GM18507 (cell line): ENCODE data around the gene MTG2.

Source experiments
- DNase-seq: peaks from one replicate; pipeline ENCODE4 v3.0.0; 2011; ENCODE audit warnings: low read depth; ENCODE audit not compliant: insufficient read length; ENCODE audit errors: extremely low spot score
- FAIRE-seq: peaks from 2 replicates; lab custom pipeline; 2011; peaks lifted over from hg19 to GRCh38; lab: Jason Lieb, UNC

The MTG2 gene

DNA sequence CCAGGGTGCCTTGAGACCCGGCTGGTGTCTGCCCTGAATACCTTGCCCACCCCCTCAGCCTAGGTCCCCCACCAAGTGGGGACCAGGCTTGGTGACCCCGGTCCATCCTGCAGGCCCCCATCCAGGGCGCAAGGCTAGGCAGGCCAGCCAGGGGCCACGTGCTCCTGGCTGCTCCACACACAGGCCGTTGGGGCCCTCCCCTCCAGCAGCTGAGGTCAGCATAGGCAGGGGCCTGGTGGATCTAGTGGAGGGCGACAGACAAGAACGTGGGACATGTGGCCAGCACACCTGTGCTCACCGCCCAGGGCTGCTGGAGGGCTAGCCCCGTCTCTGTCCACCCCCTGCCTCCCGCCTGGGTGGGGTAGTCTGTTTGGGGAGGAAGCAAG, 44.8 kb downstream of the MTG2 start:
- no peak for FAIRE-seq
- DNase-seq, result no peak

DNA sequence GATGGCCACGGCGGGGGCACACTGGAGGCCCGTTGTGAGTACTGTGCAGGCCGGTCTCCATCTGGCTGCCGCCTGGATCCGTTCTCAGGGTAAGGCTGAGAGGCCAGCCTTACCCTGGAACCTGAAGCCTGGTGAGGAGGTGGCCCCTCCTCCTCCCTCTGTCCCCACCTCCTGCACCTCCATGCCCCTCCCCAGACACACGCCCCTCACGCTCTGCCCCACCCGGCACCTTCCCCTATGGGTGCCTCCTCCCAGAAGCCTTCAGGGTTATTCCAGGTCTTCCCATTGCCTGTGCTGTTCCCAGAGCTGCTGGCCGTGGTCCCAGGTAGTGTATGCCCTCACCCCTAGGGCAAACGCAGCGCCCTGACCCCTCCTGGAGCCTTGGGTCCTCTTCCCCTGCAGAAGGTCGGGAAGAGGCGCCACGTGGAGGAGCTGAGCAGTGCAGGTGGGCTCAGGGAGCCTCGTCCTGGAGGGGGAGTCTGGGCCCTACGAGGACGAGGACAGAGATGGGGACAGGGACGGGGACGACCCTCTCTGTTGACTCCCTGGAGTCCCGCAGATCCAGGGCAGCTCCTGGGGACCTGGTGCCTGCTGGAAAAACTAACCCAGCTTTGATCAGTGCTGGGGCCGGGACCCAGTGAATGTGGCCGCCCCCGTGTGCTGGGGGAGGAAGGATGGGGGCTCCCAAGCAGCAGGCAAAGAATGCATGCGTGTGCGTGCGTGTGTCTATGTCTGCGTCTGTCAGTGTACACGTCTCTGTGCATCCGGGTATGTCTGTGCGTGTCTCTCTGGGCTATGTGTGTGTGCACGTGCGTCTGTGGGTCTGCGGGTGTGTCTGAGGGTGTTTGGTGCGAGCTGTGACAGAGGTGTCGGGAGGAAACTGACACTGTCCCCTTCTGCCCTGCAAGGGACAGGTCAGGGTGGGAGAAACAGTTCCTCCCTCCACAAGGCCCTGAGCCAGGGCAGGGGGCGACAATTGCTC, 45.4 kb downstream of the MTG2 start:
- FAIRE-seq, result no peak
- DNase-seq, result no peak

DNA sequence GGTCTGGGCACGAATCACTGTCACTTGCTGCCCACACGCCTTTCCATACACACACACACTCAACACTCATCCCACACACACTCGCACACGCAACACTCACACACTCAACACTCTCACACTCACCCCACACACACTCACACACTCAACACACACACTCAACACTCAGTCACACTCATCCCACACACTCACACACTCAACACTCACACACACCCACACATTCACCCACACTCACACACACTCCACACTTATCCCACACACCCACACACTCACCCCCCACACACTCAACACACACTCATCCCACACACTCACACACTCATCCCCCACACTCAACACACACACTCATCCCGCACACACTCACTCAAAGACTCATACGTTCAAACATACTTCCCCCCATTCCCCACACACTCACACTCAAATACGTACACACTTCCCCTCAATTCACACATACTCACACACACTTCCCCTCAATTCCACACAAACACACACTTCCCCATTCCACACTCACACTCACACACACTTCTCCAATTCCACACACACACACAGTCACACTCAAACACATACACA, 46.2 kb downstream of the MTG2 start:
- DNase-seq, result no peak
- no peak for FAIRE-seq

DNA sequence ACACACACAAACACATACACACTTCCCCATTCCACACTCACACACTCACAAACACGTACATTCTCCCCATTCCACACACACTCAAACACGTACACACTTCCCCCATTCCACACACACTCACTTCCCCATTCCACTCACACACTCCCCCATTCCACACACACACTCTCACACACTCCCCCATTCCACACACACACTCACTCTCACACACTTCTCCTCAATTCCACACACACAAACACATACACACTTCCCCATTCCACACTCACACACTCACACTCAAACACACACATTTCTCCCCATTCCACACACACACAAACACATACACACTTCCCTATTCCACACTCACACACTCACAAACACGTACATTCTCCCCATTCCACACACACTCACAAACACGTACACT, 46.8 kb downstream of the MTG2 start:
- DNase-seq (no peak), FAIRE-seq (no peak)

DNA sequence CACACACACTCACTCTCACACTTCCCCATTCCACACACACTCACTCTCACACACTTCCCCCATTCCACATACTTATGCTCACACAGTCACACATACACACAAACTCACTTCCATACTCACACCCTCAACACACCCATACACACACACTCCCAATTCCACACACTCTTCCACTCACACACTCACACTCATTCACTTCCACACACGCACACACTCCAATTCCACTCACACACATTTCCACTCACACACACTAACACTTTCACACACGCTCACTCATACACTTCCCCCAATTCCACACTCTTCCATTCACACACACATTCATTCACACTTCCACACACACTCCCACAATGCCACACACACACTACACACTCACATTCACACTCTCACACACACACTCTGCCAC, 47.4 kb downstream of the MTG2 start:
- FAIRE-seq (no peak), DNase-seq (no peak)

DNA sequence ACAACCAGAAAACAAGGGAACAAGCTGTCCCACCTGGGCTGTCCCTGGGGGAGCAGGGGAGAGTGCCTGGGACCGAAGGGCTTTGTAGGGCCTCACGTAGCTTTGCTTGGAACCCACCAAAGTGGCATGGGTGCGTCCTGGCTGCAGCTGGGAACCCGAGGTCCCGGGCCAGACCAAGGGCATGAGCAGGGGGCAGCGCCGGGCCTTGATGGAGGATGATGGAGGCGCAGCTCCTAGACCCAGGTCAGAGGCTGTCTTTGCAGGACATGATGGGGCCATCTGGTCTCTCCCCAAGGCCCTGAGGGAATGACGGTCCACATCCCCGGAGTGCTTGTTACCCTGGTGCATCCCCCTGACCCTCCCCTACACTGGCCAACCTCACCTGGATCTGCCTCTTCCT, 47.9 kb downstream of the MTG2 start:
- FAIRE-seq (no peak), DNase-seq (no peak)

DNA sequence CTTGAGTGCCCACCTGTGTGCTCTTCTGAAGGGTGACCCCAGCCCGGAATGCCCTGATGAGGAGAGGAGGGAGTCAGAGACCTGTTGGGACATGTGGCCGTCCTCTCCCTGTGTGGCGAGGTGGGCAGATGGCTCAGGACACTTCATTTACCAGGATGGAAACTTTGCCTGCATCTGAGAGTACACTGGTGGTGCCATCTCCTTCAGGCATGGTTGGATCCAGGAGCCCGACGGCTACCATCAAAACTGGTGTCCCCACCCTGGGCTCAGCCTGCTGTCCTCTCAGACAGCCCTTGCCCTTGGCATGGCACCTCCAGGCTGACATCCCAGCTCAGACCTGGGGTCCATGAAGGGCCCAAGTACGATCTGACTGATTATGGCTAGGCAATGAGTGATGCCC, 48.5 kb downstream of the MTG2 start:
- DNase-seq, result no peak
- FAIRE-seq, result no peak

DNA sequence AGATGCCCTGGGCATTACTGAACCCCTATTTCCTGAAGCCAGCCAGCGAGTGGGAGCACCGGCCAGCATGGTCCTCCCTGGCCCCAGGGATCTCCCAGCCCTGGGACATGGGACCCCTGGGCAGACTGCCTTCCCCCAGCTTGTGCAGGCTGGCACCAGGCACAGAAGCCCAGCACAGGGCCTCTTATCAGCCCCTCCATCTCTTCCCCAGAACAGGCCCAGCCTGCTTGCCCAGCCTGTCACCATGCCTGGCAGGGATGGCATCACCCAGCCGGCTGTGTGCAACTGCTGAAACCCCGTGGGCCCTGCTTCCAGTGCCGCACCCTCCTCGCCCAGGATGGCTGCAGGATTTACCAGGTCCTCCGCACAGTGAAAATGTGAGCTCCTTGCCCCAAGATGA, 49.4 kb downstream of the MTG2 start:
- FAIRE-seq (no peak), DNase-seq (no peak)

DNA sequence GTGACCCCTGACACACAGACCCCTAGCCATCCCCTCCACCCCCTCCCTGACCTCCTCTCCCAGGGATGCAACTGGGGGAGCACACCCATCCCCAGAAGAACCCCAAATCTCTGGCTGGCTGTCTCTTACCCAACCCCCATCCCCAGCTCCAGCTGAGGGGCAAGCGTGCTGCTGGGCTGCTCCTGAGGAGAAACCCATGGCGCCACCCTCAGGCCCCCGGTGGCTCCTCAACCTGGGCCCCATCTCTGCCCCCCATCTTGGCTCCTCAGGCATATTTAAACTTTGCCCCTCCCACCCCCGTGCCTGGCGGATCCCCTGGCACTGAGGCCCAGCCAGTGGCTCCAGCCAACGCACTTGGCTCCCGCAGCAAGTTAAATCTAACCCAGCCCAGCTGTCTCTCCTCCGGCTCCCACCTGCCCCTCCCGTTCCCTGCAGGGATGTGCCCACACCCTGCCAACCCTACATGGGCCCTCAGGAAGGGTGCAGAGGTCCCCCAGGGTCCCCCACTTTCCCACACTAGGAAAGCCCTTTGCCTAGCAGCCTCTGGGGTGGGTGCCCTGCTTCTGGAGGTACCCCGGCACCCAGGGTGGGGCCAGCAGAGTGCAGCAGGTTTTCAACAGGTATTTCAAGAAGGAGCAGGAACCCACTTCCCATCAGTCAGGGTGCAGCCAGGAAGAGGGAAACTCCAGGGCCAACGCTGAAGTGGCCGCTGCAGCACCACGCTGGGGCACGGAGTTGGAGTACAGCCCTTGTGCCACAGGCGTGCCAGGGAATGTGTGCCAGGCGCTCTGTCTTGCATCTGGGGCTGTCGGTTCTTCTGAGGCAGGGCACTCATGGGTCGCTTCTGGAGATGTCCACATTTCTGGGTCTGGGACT, 50.2 kb downstream of the MTG2 start:
- no peak for DNase-seq

DNA sequence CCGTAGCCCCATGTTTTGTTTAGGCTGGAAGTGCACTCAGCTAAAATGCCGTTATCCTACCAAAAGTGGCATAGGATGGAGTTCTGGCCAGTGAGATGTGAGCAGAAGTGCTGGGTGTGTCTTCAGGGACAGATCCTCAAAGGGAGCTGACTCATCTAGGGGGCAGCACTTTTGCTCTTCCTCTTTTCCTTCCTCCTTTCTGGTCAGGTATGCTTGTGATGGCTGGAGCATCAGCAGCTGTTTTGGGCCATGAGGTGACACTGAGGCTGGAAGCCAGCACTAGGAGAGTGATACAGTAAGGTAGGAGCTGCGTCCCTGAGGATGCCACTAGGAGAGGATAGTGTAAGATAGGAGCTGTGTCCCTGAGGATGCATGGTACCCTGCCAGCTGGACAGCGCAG, 50.9 kb downstream of the MTG2 start:
- DNase-seq, result no peak
- no peak for FAIRE-seq

More for the DNA sequence above, 50.2 kb downstream of the MTG2 start:
- no peak for FAIRE-seq

DNA sequence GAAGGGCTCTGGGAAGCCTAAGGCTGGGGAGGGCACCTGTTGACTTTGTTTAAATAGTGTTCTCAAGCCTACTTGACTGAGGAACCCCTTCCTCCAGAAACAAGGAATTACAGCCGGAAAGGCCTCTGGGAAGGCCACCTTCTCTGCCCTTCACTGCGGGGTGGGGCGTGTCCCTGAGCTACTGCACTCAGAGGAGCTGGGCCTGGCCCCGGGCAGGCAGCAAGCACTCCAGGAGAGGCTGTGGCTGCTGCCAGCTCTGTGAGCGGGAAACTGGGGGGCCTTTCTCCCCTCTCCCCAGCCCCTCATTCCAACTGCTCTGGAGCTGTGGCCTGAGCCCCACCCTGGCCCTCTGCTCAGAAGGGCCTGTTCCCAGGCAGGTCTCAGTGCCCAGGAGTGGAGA, 51.5 kb downstream of the MTG2 start:
- no peak for FAIRE-seq
- DNase-seq, result no peak

DNA sequence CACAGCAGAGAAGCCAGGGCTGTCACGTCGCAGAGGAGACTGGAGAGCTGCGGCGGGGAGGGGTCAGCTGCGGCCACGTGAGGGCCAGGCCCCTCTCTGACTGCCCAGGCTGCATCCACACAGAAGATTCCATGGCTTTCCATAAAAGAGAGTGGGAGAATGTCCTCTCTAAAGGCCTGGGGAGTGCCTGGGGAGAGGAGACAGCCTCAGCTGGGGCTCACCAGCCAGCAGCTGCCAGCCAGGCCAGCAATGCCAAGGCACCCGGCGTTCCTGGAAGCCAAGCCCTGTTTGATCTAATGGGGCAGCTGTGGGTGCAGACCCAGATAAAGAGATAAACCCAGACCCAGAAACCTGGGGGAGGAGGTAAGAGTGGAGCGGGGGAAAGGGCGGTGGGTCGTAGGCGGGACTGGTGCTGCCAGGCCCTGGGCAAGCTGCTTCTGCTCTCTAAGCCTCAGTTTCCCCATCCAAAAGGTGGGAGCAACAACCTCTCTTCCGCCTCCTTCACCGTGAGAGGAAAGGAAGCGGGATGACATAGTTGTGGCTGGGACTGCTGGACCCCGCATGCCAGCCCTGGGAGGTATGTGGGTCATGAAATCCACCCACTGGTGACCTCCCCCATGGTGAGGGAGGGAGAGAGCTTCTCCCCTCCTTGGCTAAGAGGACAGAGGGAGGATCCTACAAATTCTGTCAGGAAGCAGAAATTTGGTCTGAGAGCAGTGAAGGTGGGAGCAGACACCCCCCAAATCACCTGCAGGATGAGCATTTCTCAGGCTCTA, 52.4 kb downstream of the MTG2 start:
- DNase-seq (no peak), FAIRE-seq (no peak)

DNA sequence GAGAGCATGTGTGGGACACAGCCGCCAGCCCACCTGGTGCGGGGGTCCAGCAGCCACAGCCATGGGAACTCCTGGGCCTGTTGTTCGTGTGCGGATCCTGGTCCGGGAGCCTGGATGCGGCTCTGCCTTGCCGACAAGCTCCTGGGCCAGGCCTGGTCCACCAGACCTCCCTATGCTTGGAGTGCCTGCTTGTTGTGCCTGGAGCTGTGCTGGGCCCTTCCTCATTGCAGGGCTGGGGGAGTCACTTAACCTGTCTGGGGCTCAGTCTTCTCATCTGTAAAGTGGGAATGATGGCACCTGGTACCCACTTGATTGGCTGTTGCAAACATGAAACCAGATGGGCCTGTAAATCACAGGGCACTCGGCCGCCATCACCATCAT, 52.9 kb downstream of the MTG2 start:
- FAIRE-seq, result no peak
- no peak for DNase-seq

DNA sequence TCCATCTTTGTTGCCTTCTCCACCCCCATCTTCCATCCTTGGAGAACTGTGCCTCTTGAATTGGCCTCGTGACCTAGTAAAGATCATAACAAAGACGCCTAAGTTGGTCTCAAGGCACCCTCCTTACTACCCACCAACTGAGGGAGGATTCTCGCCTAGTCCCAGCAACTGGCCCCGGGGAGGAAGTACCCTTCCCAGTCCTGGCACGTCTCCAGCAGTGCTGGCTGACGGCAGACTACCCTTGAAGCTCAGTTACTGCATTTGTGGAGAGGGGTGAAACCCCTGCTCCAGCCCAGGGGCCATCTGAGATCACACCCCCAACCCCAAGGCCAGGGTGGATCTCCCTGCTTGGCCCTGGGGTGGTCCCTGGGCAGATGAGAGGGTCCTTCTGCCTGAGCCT, 53.4 kb downstream of the MTG2 start:
- DNase-seq (no peak), FAIRE-seq (no peak)

DNA sequence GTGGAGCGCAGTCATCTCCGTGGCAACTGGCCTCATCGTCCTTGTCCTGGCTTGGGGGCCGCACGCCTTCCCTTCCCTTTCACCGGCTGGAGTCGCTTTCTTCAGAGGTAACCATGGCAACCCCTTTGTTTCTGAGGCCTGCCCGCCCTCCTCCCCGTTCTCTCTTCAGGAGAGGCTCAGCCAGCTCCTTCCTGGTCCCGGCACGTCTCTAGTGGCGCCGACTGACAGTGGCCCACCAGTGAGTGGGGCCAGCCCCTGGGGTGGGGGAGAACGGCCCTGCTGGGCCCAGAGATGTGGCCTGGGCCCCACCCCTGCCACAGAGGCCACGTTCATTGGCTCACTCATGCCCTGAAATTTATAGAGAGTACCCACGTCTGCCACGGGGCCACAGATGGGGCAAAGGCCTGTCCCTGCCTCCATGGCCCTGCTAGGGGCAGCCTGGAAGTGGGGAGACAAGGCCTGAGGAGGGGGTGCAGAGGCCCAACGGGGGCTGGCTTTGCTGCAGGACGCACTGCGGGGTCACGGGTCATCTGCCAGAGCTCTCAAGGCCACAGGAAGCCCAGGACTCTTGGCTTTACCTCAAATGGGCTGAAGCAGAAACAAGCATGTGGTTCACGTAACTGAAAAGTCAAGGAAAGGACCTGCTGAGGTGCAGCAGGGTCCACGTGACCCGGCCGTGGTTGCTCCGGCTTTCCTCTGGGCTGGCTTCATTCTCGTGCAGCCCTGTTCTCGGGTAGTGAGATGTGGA, 54.1 kb downstream of the MTG2 start:
- no peak for FAIRE-seq
- DNase-seq, result no peak

DNA sequence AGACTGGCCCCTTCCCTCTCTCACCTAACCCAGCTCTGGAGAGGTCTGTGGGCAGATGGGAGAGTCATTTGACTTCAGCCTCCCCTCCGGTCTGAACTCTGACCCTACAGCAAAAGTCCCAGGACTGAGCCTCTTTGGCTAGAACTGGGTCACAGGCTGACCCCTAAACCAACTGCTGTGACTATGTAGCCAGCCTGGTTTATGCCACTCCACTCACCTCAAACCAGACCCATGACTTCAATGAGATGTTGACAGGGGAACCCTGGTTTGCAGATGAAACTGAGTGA, 54.6 kb downstream of the MTG2 start:
- FAIRE-seq (no peak), DNase-seq (no peak)

DNA sequence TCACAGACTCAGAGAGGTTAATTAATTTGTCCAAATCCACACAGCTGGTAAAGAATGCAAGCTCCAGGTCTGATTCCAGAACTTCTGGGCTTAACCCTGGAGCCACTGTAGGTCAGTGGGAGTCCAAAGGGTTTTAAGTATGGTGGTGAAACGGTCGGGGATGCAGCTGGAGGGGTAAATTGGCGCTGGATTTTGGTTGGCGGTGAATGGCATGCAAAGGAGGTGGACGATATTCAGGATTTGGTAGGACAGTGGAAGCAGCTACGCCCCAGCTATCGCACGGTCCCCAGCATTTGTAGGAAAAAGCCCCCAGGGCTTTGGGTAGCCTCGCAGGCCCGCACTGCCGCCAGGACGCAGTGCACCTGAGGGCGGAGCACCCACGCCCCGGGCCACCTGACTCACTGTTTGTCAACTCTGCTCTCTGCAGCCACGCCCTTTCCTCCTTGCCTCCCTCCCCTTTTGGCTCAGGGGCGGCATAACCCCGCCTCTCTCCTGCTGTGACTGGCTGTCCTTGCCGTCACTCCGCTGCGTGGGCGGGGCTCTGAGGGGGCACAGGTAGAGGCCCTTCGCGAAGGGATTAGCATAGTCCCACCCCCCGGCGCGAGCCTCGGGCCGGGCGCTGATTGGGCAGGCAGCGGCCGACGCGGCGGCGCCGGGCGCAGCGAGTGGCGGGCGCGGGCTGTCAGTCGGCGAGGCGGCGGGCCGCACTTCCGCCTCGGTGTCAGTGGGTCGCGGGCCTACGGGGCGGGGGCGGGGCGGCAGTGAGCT, 55.2 kb downstream of the MTG2 start, which contains the start of gene OSBPL2:
Gene OSBPL2, plus strand, starts transcription at position 721 of the 768 bp plus-strand sequence. CDS start 17,664 bp downstream, outside the sequence.
- peak; percentile 100 for DNase-seq
- FAIRE-seq, result peak; percentile 100

DNA sequence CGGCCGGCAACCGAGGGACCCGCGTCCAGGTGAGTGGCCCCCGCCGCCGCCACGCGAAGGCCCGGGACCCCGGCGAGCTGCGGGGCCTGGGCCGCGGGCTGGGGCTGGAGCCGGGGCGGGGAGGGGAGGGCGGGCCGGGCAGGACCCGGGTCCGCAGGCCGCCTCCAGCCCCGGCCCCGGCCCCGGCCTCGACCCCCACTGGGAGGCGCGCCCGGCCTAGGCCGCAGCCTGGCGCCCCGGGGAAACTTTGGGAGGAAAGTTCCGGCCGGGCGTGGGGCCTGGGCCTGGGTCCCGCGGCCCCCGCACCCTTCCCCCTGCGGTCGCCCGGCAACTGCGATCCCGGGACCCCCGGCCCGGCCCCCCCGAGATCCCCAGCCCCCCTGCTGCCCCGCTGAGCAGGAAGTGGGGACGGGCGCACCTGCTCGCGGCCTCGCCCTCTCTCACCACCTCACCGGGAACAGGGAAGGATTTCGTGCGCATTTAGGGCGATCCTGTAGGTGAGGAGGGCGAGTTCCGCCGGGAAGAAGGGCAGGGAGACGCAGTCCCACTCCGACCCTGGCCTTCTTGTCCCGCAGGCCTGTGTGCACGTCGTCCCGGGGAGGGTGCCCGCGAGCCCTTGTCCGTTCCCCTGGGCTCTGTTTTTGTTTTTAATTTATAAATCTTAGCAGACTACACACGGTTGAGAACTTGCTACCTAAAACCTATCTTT, 55.9 kb downstream of the MTG2 start:
- DNase-seq (no peak), FAIRE-seq (no peak)
